Measurements from ENCODE around the gene GSG1. TPM values are rescaled to one million over a fixed set of nuclear protein-coding genes. Genes with fewer than 3 reads are reported as not detected.
"Not testable (repeated sequence)": the region's sequence is repeated elsewhere in the genome, so short reads cannot be mapped to it uniquely, and the experiment has no call there.

GSG1 gene
- total RNA-seq, 1 experiment from 2014 or later: 0.28 TPM

- TF ChIP-seq ZNF281 (CRISPR knock-in tag; IDR thresholded peaks at IDR 0.05) (no peak), CREB1 (CRISPR knock-in tag; IDR thresholded peaks at IDR 0.05) (no peak), GTF2I (CRISPR knock-in tag; conservative IDR thresholded peaks at IDR 0.05) (no peak), ZNF232 (CRISPR knock-in tag; IDR thresholded peaks at IDR 0.05) (no peak), SP1 (CRISPR knock-in tag; conservative IDR thresholded peaks at IDR 0.05) (no peak), NFYB (CRISPR knock-in tag; conservative IDR thresholded peaks at IDR 0.05; ENCODE audit: low read depth) (no peak), ZBTB43 (CRISPR knock-in tag; IDR thresholded peaks at IDR 0.05) (no peak), GABPB1 (CRISPR knock-in tag; IDR thresholded peaks at IDR 0.05) (no peak), ESRRA (CRISPR knock-in tag; IDR thresholded peaks at IDR 0.05; ENCODE audit: borderline replicate concordance) (no peak), USF1 (CRISPR knock-in tag; IDR thresholded peaks at IDR 0.05) (no peak), USF2 (CRISPR knock-in tag; IDR thresholded peaks at IDR 0.05) (no peak)
These were observed 66.6 kb downstream of the GSG1 start (continued) for GRCh38 chr12:13036881-13037280.

GRCh38 chr12:13035335-13035734 lies 68.1 kb downstream of the GSG1 start:
- H3K4me3 Mint-ChIP-seq; H3K27ac Mint-ChIP-seq; H3K36me3 Mint-ChIP-seq; H3K9me3 Mint-ChIP-seq; H3K27me3 Mint-ChIP-seq (ENCODE audit: low read depth); DNase-seq (ENCODE audit: low spot score); POLR2A ChIA-PET; ATAC-seq; H3K4me1 Mint-ChIP-seq: not testable (repeated sequence)
- CTCF ChIA-PET: interaction anchor here (0.6 to 1.9 kb wide), 2 partner anchors 11 to 173 kb away, joined by 3 to 4 read pairs; no protein-coding TSS in a partner anchor

Other genes with a start within 250 kb of the GSG1 start
- 1.1 to 1.3 TPM (median 1.3 TPM) in 3 replicates for gene GPRC5A, start 212.1 kb downstream of the GSG1 start, total RNA-seq (2021)
- 0.33 TPM in 1 of 3 replicates, not detected in the others for gene GPRC5D, start 151.5 kb downstream of the GSG1 start, total RNA-seq (2021)
- gene HEBP1, start 103.4 kb downstream of the GSG1 start, total RNA-seq (2021): 61.6 to 62.7 TPM (median 61.8 TPM) in 3 replicates
- 25.9 to 28.6 TPM (median 26.2 TPM) in 3 replicates for gene FAM234B, start 59.3 kb downstream of the GSG1 start, total RNA-seq (2021)
- gene EMP1, start 93.1 kb upstream of the GSG1 start, total RNA-seq (2021): 0.66 to 1.4 TPM (median 1.4 TPM) in 3 replicates

Data from WTC11 (cell line).